Forelimb muscle (tissue), 1 donor: Measurements from ENCODE around the gene CDH2. TPM values are rescaled to one million over a fixed set of nuclear protein-coding genes. Genes with fewer than 3 reads are reported as not detected.

Experiments used
- DNase-seq: peaks from one replicate; pipeline ENCODE4 v3.0.0-alpha.2; 2013; ENCODE audit warnings: low read depth
- polyA plus RNA-seq: library from polyadenylated mRNA; unstranded; fragments of 120-200 nt; gene quantifications from one replicate; pipeline ENCODE4 v1.2.1, GENCODE V29; 2013; ENCODE audit not compliant: insufficient read length

CDH2 gene
- 4.4 TPM for polyA plus RNA-seq

DNA sequence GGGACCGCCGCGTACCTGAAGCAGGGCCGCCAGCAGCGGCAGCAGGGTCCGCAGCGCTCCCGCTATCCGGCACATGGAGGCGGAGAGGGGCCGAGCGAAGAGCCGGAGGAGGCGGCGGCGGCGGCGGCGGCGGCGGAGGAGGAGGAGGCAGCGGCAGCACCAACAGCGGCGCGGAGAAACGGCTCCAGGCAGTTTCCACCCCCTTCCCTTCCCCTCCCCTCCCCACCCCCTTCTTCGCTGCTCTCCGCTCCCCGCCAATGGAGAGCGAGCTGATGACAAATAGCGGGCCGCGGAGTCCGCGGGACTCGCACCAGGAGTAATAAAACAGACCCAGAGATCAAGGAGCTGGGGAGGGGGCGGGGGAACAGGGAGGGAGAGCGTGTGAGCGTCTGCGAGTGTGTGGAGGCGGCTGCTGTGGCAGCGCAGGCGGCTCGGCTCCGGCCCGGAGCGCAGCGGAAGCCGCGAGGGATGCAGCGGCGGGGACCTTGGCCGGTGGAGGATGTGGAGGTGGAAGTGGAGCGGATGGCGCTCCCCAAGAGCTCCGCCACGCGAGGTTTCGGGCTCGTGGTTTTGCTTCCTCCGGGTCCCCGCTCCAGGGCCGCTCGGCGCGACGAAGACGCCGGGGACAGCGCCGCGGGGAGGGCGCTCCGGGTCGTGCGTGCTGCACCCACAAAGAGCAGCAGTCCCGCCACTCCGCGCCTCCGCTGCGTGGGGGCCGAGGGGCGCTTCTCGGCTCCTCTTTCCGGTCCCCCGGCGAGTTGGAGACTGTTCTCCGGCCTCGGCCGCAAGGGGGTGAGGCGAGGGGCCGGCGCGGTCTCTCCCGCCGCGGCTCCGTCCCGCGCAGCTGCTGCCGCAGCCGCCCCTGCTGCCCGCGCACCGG is at the start of gene CDH2:
CDH2 (minus strand) TSS at position 183 of the 880 bp plus-strand sequence; CDS start at position 75, 108 bp downstream.
- peak; percentile 43 for DNase-seq

DNA sequence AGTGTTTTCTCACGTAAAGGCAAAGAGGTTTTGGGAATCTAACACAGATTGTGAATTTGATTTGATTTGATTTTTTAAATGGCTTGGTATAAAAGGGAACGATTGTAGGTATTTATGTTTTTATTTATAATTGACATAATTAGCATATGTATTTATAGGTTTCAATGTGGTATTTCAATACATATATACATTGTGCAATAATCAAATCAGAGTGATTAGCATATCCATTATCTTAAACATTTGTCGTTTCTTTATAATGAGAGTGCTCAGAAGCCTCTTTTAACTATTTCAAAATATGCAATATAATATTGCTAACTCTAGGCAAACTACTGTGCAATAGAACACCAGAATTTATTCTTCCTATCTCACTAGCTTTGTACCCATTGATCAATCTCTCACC is 35.1 kb upstream of the CDH2 start:
- DNase-seq = no peak

DNA sequence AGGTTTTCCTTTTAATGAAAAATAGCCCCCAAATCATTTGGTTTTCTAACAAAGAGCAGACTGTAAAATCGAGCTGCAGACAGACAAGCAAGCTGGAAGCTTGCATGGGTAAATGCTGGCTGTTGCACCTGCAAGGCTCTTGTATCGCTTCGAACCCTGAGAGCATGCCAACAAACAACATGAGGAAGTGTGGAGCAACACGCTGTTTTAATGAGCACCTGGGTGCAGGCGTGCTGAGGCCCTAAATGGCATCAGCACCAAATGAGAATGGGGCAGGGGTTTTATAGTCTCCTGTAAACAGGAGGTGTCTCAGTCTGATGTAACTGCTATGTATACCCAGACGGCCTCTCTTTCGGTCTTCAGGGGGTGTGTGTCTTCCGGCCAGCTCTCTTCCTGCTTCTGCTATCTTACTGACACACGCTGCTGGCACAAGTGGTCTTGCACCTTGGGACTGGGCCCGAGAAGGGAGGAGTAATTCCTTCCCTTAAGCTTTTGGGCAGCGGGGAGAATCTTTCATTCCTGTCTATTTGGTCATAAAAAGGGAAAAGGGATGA is 31.9 kb upstream of the CDH2 start:
- no peak for DNase-seq

DNA sequence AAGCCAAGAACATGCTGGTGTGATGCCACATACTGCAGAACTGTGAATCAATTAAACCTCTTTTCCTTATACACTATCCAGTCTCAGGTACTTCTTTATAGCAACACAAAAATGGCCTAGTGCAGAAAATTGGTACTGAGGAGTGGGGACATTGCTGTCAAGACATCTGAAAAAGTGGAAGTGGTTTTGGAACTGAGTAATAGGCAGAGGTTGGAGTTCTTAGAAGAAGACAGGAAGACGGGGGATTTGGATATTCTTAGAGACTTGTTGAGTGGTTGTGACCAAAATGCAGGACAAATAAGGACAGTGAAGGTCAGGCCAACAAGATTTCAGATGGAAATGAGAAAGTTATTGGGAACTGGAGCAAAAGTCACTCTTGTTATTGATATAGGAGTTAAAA is 31.3 kb upstream of the CDH2 start:
- DNase-seq = no peak

DNA sequence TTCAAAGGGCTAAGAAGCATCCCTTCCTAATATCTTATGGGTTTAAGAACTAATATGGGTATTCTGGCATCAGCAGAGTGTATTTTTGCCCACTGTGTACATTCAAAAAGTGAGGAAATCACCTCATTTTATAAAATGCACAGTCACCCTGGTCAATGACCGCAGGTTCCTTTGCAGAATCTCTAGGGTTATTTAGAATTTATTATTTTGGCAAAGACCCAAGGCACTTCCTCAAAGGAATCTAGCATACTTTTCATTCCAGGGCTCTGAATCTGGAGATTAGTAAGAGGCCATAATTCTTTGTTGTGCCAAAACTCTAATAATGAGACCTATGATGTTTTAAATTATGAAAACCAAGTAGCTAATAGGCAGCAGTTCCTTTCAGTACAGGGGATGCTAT is 27.2 kb upstream of the CDH2 start:
- no peak for DNase-seq

DNA sequence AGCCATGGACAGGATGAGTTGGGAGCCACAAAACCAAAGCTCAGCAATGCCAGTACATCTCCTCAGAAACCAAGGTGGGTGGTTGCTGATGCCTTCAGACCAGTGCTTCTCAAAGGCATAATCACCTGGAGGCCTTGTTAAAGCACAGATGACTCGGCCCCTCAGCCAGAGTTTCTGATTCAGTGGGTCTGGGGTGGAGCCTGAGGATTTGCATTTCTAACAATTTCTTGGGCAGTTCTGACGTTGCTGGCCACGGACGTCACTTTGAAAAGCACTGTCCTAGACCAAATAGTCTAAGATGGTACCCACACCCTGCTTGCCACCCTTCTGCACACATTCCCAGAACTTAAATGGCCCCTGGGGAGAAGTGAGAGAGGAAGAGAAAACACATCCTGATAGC is 24.1 kb upstream of the CDH2 start:
- no peak for DNase-seq

DNA sequence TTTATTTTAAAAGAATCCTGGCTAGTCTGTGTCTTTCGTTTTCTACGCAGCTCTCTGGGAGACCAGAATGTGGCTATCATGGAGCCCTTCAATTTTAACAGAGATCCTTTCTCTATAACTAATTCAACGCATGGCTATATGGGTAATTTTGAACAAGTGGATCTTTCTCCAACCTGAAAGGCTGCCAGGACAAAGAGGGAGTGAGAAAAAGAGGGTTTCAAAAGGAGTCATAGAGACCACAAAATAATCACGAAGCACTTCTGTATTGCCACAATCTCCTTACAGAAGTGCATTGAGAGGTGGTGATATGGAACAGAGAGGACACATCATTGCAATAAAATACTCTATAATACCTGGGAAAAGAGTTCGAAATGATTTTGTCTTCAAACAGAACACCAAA is 21.7 kb upstream of the CDH2 start:
- DNase-seq = no peak

DNA sequence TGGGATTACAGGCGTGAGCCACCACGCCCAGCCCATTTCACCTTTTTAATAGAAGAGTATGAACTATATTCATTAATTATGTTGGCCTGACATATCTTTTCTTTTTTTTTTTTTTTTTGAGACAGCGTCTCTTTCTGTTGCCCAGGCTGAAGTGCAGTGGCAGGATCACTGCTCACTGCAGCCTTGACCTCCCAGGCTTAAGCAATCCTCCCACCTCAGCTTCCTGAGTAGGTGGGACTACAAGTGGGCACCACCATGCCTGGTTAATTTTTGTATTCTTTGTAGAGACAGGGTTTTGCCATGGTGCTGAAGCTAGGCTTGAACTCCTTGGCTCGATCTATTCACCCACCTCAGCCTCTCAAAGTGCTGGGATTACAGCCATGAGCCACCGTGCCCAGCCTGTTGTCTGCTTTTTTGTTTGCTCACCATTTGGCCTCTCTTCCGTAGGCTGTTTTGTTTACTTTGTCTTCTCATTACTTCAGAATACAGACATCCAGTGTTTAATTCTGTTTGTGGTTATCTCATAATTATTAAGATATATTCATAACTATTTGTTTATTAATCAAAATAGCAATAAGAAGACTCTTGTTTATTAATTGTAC is 16.3 kb upstream of the CDH2 start:
- DNase-seq = no peak

DNA sequence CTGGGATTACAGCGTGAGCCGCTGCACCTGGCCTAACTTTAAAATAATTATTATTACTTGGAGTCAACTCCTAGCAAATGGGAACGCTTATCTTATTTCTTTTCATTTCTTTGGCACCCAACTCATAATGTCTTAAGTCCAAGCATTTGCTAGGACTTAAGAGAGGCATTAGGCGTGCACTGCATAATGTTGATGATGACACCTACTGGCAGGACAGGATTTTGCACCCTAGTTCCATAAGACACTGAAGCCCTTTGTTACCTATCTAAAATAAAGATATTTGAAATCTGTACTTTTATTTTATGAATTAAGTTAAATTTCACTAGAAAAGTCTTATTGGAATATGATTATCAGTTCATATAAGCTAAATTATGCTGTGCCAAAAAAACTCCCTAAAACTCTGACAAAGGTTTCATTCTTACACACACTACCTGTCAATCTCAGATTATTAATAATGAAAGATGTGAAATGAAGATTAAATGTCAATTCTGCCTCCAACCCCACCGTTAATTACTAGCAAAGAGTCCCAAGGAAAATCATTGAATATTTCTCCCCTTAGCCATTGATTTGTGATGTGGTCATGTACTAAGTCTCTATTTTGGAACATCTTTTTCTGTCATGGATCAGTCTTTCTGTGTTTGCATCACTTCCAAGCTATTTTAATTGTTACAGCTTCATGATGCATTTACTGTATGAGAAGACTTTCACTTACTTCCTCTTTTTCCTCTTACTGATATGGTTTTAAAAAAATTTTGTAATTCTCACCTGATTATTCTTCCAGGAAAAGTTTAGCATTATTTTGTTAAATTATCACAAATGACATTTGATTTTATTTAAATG is 12.7 kb upstream of the CDH2 start:
- DNase-seq = no peak

DNA sequence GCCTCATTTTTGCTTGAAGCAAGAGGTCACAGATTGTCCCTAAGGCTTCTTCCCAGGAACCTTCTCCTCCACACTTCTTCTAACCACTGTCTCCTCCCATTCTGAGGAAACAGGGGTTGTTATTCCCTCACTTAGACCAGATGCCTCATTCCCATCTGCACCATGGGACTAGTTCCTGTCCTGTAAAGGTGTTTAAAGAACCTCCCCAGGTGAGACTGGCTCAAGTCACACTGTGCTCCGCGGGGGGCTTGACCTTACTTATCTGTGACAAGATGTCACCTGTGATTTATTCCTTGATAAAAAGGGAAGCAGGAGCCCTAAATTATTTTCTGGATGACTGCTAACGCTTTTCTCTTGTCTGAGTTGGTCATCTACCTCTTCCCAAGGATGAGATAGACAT is 8.2 kb upstream of the CDH2 start:
- DNase-seq = no peak

DNA sequence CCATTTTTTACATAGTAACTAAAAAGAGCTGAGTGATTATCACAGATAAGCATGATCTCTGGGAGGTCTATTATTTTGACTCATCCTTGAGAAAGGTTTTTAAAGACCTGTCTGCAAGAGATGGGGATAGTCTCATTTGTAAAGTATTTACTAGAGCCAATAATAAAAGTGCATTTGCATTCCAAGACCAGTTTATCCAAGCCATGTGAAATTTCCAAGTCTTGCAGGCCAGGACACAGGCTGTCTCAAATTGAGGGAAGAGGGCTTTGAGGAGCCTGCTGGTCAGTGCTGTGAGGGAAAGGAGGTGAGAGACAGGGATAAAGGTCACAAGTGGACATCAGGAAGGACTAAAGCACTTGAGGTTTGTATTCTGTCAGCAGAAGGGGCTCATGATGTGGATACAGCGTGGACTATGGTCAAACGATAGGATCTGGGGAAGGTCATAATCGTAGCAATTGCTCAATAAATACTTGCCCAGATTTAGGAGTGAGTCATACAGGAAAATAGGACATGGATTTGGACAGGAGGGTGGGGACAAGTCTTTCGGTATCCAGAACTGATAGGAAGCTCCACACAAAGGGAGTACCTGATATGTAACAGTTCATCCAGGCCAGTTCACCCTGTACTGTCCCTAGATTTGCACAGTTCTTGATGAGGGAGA is 6.6 kb upstream of the CDH2 start:
- no peak for DNase-seq

DNA sequence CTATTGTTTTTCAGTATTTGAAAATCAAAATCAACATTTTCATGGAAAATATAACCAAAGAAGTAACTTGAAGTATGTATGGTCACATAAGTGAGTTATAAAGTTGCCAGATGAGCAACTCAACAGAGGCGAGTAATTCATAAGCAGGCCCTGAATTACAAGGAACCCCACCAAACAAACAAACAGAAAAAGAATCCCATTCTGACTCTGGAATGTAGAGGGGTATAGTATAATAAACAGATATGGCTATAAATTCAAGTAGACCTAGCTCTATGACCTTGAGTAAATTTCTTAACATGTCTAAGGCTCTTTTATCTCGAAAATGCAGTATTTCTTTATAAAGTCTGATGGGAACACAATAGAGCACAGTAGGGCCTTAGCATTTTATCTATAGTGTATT is 4.7 kb upstream of the CDH2 start:
- DNase-seq = no peak

DNA sequence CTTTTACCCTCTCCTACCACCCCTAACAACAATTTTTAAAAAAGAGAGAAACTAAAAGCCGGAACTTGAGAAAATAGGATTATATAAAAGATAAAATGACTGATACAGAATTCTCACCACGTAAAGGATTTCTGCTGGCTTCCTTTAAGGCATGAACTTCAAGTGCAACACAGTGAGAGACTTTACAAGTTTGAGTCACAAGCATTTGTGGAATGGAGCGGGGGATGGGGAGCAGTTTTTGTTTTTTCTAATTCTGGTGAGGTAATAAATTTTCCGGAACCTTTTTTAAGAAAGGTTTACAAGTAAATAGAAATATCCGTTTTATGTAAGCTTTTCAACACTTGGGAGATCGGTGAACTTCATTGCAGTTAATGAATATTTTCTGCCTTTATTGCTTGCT is 1.8 kb upstream of the CDH2 start:
- DNase-seq = no peak

DNA sequence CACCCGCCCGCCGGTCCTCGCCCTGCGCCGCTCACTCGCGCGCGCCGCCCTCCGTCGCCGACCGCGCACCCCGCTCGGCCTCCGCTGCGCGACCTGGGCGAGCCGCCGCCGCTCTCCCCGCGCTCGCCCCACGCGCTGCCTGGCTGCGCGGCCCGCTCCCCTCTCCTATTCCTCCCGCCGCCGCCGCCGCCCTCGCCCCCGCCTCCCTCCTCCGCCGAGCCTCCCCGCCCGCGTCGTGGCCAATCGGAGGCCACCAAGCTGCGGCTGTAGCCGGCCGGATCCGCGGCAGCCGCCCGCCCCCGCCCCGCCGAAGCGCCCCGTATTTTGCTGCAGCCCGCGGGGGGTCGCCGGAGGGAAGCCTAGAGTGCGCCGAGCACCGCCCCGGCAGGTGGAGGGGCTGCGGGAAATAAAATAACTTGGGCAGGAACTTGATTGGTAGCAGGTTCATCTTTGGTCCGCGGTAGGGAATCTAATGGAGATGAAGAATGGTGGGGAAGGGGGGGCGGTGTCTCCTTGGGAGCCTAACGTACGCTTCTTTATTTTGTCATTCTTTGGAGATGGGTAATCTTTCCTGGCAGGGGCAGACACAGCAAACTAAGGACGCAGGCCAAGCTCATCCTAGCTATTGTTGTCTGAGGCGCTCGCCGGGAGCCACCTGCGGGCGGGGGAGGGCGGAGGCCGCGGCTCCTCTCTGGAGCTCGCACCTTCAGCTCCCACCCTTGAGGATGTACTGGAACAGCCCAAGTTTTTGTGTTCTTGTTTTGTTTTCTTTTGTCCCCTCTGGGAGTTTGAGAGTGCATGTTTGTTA is 1.1 kb upstream of the CDH2 start:
- no peak for DNase-seq

DNA sequence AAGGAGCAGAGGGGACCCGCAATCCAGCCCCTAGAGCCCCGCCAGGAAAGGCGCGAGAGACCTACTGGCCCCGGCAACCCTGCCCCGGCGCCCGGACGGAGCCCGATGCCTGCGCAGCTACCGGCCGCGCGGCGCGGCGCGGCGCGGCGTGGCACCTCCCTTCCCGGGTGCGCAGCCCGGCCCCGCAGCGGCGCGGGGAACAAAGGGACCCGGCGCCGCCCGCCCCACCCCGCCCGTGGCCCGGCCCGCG is 307 bp downstream of the CDH2 start:
- no peak for DNase-seq

DNA sequence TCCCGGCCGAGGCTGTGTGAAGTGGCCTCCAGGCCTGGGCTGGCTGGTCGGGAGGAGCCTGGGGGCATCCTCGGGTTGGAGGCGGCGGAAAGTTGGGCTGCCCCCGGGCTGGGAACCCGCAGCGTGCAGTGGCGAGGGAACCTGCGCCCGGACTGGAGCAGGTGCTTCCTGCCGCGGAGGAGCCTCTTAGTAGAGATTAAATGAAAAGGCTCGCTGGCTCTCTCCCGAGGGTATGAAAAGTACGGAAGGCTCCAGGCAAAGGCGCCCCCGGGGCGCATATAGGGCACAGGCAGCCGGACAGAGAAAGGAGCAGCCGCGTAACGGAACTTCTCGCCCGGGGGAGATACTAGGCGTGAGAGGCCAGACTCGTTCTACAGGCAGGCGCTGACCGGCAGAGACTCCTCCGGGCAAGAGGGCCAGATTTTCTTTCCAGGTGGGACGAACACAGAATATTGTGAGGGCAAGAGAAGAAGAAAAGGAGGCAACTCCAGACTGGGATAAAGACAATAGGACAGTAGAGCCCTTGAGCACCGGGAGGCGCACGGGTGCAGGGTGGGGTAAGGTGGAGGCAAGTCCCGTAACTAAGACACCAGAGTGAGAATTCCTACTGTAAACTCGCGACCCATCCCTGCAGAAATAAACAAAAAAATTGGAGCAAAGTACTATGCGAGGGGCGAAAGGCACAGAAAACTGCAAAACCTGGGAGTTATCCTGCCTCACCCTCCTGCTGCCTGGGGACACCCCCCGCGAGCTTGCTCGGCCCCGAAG is 816 bp downstream of the CDH2 start:
- DNase-seq = no peak

DNA sequence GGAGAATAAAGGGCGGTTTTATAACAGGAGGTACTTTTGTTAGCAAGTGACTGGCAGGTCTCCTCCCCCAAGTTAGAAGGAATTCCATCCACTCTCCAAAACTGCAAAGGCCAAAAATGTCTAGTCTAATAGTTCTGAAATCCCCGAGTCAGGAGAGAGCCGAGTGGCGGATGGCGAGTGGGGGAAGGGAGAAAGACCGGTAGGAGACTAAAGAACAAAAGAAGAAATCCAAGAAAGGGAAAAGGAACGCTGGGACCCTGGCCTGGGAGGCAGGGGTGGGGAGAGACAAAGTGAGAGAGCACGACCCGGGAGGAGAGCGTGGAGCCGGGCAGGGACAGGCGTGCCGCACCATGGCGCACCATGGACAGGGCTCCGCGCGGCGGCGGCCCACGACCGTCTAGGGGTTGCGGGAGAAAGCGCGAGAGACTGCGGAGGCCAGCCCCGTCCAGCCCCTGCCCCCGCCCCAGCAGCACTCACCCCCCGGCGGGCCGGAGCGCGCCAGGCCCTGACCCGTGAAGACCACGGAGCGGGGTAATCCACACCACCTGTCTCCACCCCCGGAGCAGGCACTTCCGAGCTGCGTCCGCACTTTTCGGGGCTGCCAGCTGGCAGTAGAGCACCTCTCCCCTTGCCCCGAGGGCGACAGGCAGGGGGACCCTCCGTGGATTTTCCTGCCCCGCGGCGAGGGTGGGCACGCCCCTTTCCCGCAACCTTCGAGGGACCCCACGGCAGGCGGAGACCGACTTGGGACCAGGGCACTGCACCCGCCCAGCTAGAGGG is 1.6 kb downstream of the CDH2 start:
- DNase-seq = no peak

DNA sequence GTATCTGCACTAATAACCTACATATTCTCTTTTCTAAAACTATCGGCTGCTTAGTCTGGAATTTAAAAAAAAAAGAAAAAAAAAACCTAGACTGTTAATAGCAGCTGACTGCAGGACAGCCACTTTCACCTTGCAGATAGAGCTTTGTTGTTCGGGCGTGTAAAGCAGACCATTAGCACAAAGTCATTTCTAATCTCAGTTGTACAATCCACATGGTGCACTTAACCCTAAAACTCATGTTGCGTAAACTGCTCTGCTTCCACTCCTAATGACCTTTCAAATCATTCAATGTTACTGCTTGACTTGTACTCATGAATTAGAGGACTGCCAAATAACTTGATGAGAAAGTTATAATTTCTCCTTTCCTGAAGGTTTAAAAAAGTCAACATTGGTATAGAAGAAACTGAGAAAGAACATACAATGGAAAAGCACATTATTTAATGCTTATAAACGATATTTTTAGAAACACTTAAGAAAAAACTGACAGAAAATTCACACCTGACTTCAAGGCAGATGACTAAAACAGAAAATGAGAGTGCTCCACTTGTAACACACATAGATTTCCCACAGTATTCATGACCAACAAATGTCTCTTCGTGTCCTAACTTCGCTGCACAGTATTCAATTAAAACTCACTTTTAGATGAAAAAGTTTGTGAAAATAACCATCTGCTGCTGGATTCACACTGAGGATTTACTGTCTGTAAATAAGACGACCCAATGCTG is 2.6 kb downstream of the CDH2 start:
- DNase-seq = no peak

DNA sequence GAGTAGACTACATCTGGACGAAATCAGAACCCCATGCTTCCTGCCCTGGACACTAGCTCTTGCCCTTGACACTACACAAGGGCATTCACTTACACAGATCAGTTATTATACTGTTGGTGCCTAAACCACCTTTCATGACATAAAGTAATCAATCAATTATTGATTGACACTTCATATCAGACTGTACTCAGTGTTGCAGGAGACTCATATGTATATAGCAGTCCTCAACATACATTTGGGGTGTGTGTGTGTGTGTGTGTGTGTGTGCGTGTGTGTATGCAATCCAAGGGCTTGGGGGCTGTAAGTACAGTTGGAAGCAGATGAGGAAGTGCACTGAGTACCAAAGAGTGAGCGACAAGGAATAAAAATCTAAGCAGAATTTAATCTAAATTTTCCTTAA is 5.1 kb downstream of the CDH2 start:
- no peak for DNase-seq
